Measurements from ENCODE around the gene TCF20. TPM values are rescaled to one million over a fixed set of nuclear protein-coding genes. Genes with fewer than 3 reads are reported as not detected.
A peak's percentile ranks its signal among the peaks of the same experiment; 100 is the strongest.

The TCF20 gene
- total and polyA plus RNA-seq, 5 experiments from 2014 or later, result 1.3 to 109 (median 3.4) TPM

DNA sequence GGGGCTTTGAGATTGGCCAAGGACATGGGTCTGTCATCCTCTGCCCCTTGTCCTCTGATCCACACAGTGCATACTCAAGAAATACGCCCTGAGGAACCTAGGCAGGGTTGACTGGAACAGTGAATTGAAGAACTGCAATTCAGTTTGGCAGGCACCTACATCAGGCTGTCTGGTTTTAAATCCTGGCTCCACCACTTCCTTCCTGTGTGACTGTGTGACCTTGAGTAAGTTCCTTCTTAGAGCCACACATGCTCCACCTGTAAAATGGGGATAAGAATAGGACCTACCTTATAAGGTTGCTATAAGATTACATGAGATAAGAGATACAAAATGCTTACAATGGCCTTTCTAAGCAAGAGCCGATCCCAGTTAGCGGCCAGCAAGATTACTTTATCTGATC, 15.8 kb upstream of the TCF20 start:
- DNase-seq, result peak in 1 of 10 donors; percentile 13
- H3K36me3 Mint-ChIP-seq, result no peaks in the 10 kb centered on the region
- H3K4me3 Mint-ChIP-seq, result peak overlapping the region in 3 of 10 donors; percentile 16 to 50 (median 31)
- POLR2A ChIA-PET, result interaction anchor here (0.9 kb wide), 1 partner anchor 29 kb away, joined by 3 read pairs; no protein-coding TSS in a partner anchor
- no peaks in the 10 kb centered on the region for H3K9me3 Mint-ChIP-seq
- H3K4me1 Mint-ChIP-seq, result peaks cover 11 to 42% (median 36%) of the 10 kb centered on the region in 4 donors
- H3K27me3 Mint-ChIP-seq, result peaks cover 0 to 15% (median 5%) of the 10 kb centered on the region in 5 donors
- H3K27ac Mint-ChIP-seq, result peak overlapping the region in 5 of 10 donors; percentile 1 to 63 (median 35)
- peak in 1 of 2 donors; percentile 50 for ATAC-seq

GRCh38 chr22:42285604-42286003, 15.2 kb upstream of the TCF20 start:
- no peaks in the 10 kb centered on the region for H3K36me3 Mint-ChIP-seq
- DNase-seq, result no peak
- no peak for ATAC-seq
- peak overlapping the region in 2 of 10 donors; percentile 13 to 34 for H3K27ac Mint-ChIP-seq
- POLR2A ChIA-PET, result interaction anchor here (1.0 kb wide), 1 partner anchor 60 kb away, joined by 3 read pairs; no protein-coding TSS in a partner anchor
- peak overlapping the region in 6 of 10 donors; percentile 9 to 67 (median 46) for H3K4me3 Mint-ChIP-seq
- no peaks in the 10 kb centered on the region for H3K9me3 Mint-ChIP-seq
- peaks cover 0 to 15% (median 5%) of the 10 kb centered on the region in 5 donors for H3K27me3 Mint-ChIP-seq
- H3K4me1 Mint-ChIP-seq, result peaks cover 11 to 40% (median 36%) of the 10 kb centered on the region in 4 donors

DNA sequence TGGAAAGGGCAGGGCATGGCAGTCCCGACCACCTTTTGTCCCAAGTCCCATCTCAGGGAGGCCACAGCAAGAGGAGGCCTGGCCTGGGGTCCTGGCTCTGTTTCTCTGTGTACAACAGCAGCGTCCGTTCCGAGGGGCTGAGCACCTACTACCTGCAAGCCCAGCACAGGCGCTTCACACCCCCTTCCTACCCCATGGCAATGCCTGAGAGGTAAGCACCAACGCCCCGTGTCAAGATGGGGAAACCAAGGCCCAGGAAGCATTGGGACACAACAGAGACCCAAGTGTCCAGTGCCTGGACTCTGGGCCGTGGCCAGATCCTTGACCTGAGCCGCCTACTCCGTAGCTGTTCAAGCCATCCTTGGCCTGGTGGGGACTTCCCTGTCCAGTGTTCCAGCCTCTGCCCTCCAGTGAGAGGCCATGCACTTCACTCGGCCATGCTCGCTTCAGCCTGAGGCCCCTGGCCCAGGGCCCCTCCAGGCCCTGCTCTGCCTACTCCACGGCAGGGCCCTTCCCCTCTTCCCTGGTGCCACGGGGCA, 14.3 kb upstream of the TCF20 start:
- no peak for ATAC-seq
- POLR2A ChIA-PET, result interaction anchor here (0.5 kb wide), 1 partner anchor 76 kb away, joined by 3 read pairs; no protein-coding TSS in a partner anchor
- H3K4me3 Mint-ChIP-seq, result no peak overlapping the region
- no peak overlapping the region for H3K27ac Mint-ChIP-seq
- no peaks in the 10 kb centered on the region for H3K36me3 Mint-ChIP-seq
- peaks cover 11 to 40% (median 36%) of the 10 kb centered on the region in 4 donors for H3K4me1 Mint-ChIP-seq
- no peak for DNase-seq
- H3K9me3 Mint-ChIP-seq, result no peaks in the 10 kb centered on the region
- H3K27me3 Mint-ChIP-seq, result peaks cover 0 to 15% (median 5%) of the 10 kb centered on the region in 5 donors

- Mint-ChIP-seq H3K27ac (peak overlapping the region in 4 of 10 donors; percentile 37 to 68 (median 54)), H3K4me3 (peak overlapping the region; percentile 60 to 80 (median 71)), H3K27me3 (peaks cover 0 to 15% (median 5%) of the 10 kb centered on the region in 5 donors), H3K36me3 (no peaks in the 10 kb centered on the region), H3K9me3 (no peaks in the 10 kb centered on the region), H3K4me1 (peaks cover 11 to 40% (median 36%) of the 10 kb centered on the region in 4 donors)
- POLR2A ChIA-PET, result interaction anchor here (0.5 kb wide), 1 partner anchor 77 kb away, joined by 3 read pairs; no protein-coding TSS in a partner anchor
- ATAC-seq, result no peak
- DNase-seq, result no peak
Observed at GRCh38 chr22:42284202-42284591, 13.7 kb upstream of the TCF20 start.

- Mint-ChIP-seq H3K9me3 (no peaks in the 10 kb centered on the region), H3K27me3 (peaks cover 0 to 15% (median 5%) of the 10 kb centered on the region in 5 donors), H3K4me1 (peaks cover 11 to 40% (median 36%) of the 10 kb centered on the region in 4 donors), H3K27ac (peak overlapping the region in 8 of 10 donors; percentile 13 to 75 (median 58)), H3K4me3 (peak overlapping the region; percentile 60 to 80 (median 71)), H3K36me3 (no peaks in the 10 kb centered on the region)
- DNase-seq, result peak in 6 of 10 donors; percentile 16 to 60 (median 48)
- ATAC-seq, result peak; percentile 77 to 87
- POLR2A ChIA-PET, result interaction anchor here (0.6 kb wide), 1 partner anchor 116 kb away, joined by 3 read pairs; no protein-coding TSS in a partner anchor
Observed at GRCh38 chr22:42283278-42284201, 13.1 kb upstream of the TCF20 start.

GRCh38 chr22:42282943-42283277, 12.5 kb upstream of the TCF20 start:
- POLR2A ChIA-PET, result interaction anchor here (0.6 to 1.1 kb wide), 2 partner anchors 11 to 115 kb away, joined by 3 read pairs; no protein-coding TSS in a partner anchor

DNA sequence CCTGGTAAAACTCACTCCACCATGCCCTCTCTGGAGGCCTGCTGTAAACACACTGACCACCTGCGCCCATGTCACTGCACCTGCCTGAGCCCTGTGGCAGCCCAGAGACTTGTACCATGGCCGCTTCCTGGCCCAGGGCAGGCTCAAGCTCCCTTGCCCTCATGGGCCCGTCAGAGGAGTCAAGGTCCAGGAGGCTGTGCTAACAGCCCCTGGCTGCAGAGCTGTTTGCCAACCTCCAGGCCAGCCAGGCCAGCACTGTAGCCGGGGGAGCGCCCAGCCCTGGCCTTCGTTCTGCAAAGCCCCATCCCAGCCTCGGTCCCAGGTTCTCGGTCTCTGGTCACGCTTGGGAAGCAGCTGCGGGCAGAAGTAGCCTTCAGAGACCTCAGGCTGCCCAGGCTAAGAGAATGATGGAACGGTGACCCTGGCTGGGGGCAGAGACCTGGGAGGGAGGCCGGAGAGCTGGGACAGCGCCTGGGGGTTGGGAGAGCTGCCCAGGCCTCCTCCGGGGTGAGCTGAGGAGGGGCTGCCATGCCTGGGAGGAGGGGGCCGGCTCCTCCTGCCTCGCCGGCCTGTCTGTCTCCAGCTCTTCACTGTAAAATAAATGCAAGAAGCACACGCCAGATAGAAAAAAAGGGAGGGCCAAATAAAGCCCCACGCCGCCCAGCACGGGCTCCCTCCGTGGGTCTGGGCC, 11.9 kb upstream of the TCF20 start:
- Mint-ChIP-seq H3K36me3 (no peaks in the 10 kb centered on the region), H3K27ac (peak overlapping the region in 1 of 10 donors; percentile 21), H3K4me1 (peaks cover 11 to 36% (median 33%) of the 10 kb centered on the region in 4 donors), H3K27me3 (peaks cover 0 to 15% (median 5%) of the 10 kb centered on the region in 5 donors), H3K4me3 (peak overlapping the region in 9 of 10 donors; percentile 34 to 75 (median 57)), H3K9me3 (no peaks in the 10 kb centered on the region)
- DNase-seq (peak in 1 of 10 donors; percentile 35), ATAC-seq (no peak)
- POLR2A ChIA-PET, result interaction anchor here (1.1 kb wide), 1 partner anchor 10 kb away, joined by 3 read pairs; no protein-coding TSS in a partner anchor

More at GRCh38 chr22:42282943-42283277, 12.5 kb upstream of the TCF20 start:
- peaks cover 0 to 15% (median 5%) of the 10 kb centered on the region in 5 donors for H3K27me3 Mint-ChIP-seq
- DNase-seq (no peak), ATAC-seq (no peak)
- peak overlapping the region in 4 of 10 donors; percentile 21 to 80 (median 44) for H3K27ac Mint-ChIP-seq
- H3K4me3 Mint-ChIP-seq, result peak overlapping the region; percentile 34 to 75 (median 64)
- no peaks in the 10 kb centered on the region for H3K9me3 Mint-ChIP-seq
- H3K36me3 Mint-ChIP-seq, result no peaks in the 10 kb centered on the region
- H3K4me1 Mint-ChIP-seq, result peaks cover 11 to 40% (median 36%) of the 10 kb centered on the region in 4 donors

- POLR2A ChIA-PET, result interaction anchor here (1.1 kb wide), 1 partner anchor 9 kb away, joined by 3 read pairs; no protein-coding TSS in a partner anchor
- no peaks in the 10 kb centered on the region for H3K9me3 Mint-ChIP-seq
- DNase-seq, result peak in 1 of 10 donors; percentile 19
Observed at GRCh38 chr22:42281706-42282251, 11.3 kb upstream of the TCF20 start.

DNA sequence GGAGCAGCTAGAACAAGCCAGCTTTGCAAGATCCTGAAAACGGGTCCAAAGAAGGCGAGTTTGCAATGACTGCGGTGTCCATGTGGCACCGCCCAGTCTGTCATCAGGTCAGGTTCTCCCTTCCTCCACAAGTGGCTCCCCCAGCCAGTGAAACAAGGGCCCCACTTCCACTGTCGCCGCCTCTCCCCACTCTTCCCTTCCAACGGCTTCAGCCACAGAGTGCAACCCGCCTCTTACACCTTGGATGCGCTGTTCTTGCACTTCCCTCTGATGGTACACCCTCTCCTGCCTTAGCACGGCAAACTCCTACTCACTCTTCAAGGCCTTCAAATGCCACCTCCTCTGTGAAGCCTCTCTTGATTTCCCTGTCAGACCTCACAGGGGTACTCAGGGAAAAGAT, 10.8 kb upstream of the TCF20 start:
- Mint-ChIP-seq H3K36me3 (no peaks in the 10 kb centered on the region), H3K4me3 (no peak overlapping the region), H3K27me3 (peaks cover 0 to 15% (median 5%) of the 10 kb centered on the region in 5 donors), H3K9me3 (no peaks in the 10 kb centered on the region), H3K27ac (no peak overlapping the region), H3K4me1 (peaks cover 7 to 25% (median 23%) of the 10 kb centered on the region in 4 donors)
- POLR2A ChIA-PET, result no interaction called here
- DNase-seq, result peak in 1 of 10 donors; percentile 58
- no peak for ATAC-seq

More at GRCh38 chr22:42281706-42282251, 11.3 kb upstream of the TCF20 start:
- peaks cover 11 to 30% (median 28%) of the 10 kb centered on the region in 4 donors for H3K4me1 Mint-ChIP-seq
- no peak for ATAC-seq
- H3K27ac Mint-ChIP-seq, result peak overlapping the region in 2 of 10 donors; percentile 15 to 41
- peaks cover 0 to 15% (median 5%) of the 10 kb centered on the region in 5 donors for H3K27me3 Mint-ChIP-seq
- no peaks in the 10 kb centered on the region for H3K36me3 Mint-ChIP-seq
- peak overlapping the region in 7 of 10 donors; percentile 34 to 74 (median 53) for H3K4me3 Mint-ChIP-seq

- H3K4me3 Mint-ChIP-seq, result no peak overlapping the region
- peak in 1 of 10 donors; percentile 37 for DNase-seq
- H3K4me1 Mint-ChIP-seq, result peaks cover 4 to 21% (median 19%) of the 10 kb centered on the region in 4 donors
- no peaks in the 10 kb centered on the region for H3K9me3 Mint-ChIP-seq
- H3K36me3 Mint-ChIP-seq, result no peaks in the 10 kb centered on the region
- no peak overlapping the region for H3K27ac Mint-ChIP-seq
- POLR2A ChIA-PET, result interaction anchor here (0.9 kb wide), 1 partner anchor 34 kb away, joined by 3 read pairs; no protein-coding TSS in a partner anchor
- ATAC-seq, result no peak
- H3K27me3 Mint-ChIP-seq, result peaks cover 0 to 15% (median 5%) of the 10 kb centered on the region in 5 donors
Observed at GRCh38 chr22:42280836-42281235, 10.4 kb upstream of the TCF20 start.

GRCh38 chr22:42280140-42280539, 9.7 kb upstream of the TCF20 start:
- Mint-ChIP-seq H3K36me3 (no peaks in the 10 kb centered on the region), H3K27me3 (peaks cover 0 to 15% (median 5%) of the 10 kb centered on the region in 5 donors), H3K4me1 (peaks cover 2 to 15% (median 13%) of the 10 kb centered on the region in 4 donors), H3K4me3 (peak overlapping the region in 1 of 10 donors; percentile 4), H3K27ac (peak overlapping the region in 2 of 10 donors; percentile 15 to 17), H3K9me3 (no peaks in the 10 kb centered on the region)
- DNase-seq, result no peak
- ATAC-seq, result no peak
- POLR2A ChIA-PET, result interaction anchor here (0.6 to 0.9 kb wide), 2 partner anchors 32 to 34 kb away, joined by 3 read pairs; no protein-coding TSS in a partner anchor

Measured in naive thymus-derived CD8-positive, alpha-beta T cell (primary cell).